Subcutaneous adipose tissue (tissue), 4 donors: ENCODE measurements around the gene CORO7. TPM values are rescaled to one million over a fixed set of nuclear protein-coding genes. Genes with fewer than 3 reads are reported as not detected.

Experiments used
- CTCF ChIP-seq: fragments of 450-650 bp; IDR thresholded peaks from one replicate; pipeline ENCODE4 v1.5.1; 2016; ENCODE audit warnings: low read depth, mild to moderate bottlenecking, control low read depth, antibody characterized with exemption, moderate library complexity
- total RNA-seq, 4 donors: library from RNA; depleted of rRNA; stranded (reverse); fragments of >200 nt; gene quantifications; one replicate each; pipeline ENCODE4 v1.1.0, GENCODE V29; 2016

Gene CORO7
- total RNA-seq, 4 donors from 2014 or later = 15.5 to 40.9 (median 24.7) TPM

DNA sequence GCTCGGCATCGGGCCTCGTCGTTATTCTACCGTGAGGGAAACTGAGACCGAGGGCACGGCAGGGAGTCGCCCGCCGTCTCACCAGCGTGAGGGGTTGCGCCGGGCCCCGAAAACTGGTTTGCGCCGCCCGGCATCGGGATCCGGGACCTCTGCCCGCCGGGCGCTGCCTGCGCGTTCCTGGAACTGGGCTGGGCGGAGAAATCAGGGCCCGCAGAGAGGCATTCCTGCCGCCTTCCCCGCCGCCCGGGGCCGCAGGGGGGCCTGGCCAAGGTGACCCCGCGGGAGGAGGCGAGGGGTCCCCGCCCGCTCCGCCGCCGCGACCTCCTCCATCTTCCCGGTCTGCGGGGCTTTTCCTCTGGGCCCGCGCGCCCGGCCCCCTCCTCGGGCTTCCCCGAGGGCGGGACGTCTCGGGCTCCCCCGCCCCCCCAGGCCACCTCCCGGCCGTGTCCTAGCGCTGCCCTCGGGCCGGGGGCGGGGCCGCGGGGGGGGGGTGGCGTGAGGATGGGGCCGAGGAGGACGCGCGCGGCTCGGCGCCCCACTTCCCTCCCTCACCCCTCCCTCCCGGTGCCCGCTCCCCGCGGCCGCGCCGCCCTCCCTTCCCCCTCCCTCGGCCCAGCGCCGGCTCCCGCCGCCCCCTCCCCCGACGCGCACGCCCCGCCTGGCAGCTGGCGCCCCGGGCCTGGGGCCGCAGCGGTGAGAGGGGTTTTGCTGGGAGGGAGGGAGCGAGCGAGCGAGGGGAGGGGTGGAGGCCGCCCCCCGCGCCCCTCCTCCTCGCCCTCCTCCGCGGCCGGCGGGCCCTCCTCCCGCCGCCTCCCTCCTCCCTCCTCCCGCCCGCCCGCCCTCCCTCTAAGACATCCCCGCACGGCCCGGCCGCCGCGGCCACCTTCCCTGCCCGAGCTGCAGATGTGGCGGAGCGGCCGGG, 100.9 kb downstream of the CORO7 start, which contains the start of gene GLIS2:
TSS of gene GLIS2 (plus strand) at position 882 of the 922 bp plus-strand sequence. CDS start 16,214 bp downstream, outside the sequence.
- TF ChIP-seq CTCF = no peak

- no peak for TF ChIP-seq CTCF
Observed at GRCh38 chr16:4314532-4315185, 101.7 kb downstream of the CORO7 start.

DNA sequence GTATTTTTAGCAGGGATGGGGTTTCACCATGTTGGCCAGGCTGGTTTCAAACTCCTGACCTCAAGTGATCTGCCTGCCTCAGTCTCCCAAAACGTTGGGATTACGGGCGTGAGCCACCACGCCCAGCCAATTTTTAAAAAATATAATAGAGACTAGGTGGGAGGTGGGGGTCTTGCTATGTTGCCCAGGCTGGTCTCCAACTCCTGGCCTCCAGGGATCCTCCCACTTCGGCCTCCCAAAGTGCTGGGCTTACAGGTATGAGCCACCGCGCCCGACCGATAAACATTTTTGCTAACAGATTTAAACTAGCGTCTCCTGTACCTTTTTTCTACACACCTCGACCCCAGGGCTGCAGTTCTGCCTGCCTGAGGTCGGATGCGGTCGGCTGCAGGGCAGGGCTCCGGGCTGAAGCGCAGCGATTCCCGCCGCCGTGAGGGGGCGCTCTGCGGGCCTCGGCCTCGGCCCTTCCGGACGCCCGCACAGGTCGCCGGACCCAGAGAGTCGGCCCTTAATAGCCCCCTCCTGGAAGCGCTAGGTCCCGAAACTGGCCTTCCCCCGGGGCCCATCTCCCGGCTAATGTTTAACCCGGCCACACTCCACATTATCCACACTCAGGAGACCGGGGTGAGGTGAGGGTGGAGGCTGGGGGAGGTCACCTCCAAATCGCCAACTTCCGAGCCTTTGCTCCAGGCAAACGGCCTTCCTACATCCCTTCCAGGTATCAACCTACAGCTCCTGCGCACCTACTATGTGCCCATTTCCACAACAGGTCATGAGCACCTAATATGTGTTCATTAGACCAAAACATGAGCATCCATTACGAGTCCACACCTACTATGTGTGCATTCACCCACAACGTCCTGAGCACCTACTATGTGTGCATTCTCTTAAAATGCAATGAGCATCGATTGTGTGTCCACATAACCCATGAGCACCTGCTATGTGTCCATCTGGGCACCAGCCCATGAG, 102.5 kb downstream of the CORO7 start:
- no peak for TF ChIP-seq CTCF

DNA sequence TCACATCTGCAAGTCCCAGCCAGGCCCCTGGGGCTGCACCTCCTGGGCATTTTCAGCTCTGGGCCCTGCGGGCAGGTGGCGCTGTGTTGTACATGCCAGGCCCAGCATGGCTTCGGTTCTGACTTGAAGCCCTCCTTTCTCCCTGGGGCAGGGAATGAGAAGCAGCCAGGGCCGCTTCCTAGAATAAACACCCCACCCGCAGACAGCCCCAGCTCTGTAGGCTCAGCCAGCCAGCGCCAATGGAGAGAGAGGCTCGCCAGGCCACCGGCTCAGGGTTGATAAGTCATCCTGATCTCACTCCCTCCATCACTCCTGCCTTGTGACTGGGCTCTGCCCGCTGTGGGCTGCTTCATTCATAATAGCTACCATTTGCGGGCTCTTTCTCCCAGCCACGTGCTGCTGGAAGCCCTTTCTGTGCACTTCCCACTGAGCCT, 106.5 kb downstream of the CORO7 start:
- TF ChIP-seq CTCF = no peak

DNA sequence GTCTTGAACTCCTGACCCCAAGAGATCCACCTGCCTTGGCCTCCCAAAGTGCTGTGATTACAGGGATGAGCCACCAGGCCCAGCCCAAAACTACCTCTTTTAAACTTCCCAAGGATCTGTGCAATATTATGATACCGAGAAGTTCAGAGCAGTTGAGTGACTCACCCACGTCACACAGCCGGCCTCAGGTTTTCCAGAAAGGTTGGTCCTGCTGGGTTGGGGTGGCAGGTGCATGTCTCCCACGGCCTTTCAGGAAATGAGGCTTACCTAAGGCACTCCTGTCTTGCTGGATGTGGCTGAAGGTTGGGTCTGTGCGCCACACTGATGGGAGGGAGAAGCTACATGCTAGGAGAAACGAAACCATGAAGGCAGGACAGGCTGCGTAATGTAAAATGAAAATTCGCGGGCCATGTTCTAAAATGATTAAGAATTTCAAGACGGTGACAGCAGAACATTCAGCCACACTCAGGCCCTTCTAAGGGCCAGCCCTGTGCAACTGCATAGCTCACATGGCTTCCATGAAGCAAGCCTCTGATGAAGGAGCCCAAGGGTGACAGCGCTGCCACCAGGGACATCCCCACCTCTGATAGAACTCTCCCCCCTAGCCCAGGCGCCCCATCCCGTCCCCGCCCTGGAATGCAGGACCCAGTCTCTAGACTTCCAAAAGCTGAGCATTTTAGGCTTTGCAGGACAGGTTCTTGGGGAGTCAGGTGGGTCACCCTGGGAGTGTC, 107.1 kb downstream of the CORO7 start:
- no peak for TF ChIP-seq CTCF

GRCh38 chr16:4307215-4308037, 109.0 kb downstream of the CORO7 start:
- TF ChIP-seq CTCF = no peak
